Measurements from ENCODE around the gene GINS2. TPM values are rescaled to one million over a fixed set of nuclear protein-coding genes. Genes with fewer than 3 reads are reported as not detected.

The GINS2 gene
- total and polyA plus RNA-seq, 2 experiments from 2014 or later, result 40.5 to 44.4 TPM

- TF ChIP-seq ZNF462 (CRISPR knock-in tag; IDR thresholded peaks at IDR 0.05), result no peak
- TF ChIP-seq ZNF114 (CRISPR knock-in tag; IDR thresholded peaks at IDR 0.05), result no peak
- no peak for TF ChIP-seq JUNB (IDR thresholded peaks at IDR 0.05; ENCODE audit: unreplicated experiment)
- TF ChIP-seq ETS1 (IDR thresholded peaks at IDR 0.05), result no peak
- no peak for TF ChIP-seq POLR2AphosphoS5 (IDR thresholded peaks at IDR 0.05; ENCODE audit: low read depth)
- TF ChIP-seq NANOG (IDR thresholded peaks at IDR 0.05; ENCODE audit: borderline replicate concordance), result no peak
- no peak for TF ChIP-seq EZH2phosphoT487 (IDR thresholded peaks at IDR 0.05; ENCODE audit: unreplicated experiment)
- TF ChIP-seq EZH2 (IDR thresholded peaks at IDR 0.05; ENCODE audit: low read depth, unreplicated experiment), result no peak
- no peak for TF ChIP-seq CTCF (conservative IDR thresholded peaks at IDR 0.05; ENCODE audit: low read depth in 2 of 2)
- no peak for TF ChIP-seq STAT1 (IDR thresholded peaks at IDR 0.05; ENCODE audit: unreplicated experiment)
- no peak for TF ChIP-seq ZNF331 (CRISPR knock-in tag; IDR thresholded peaks at IDR 0.05; ENCODE audit: low read depth)
These were observed 3.5 kb downstream of the GINS2 start (continued) for GRCh38 chr16:85685251-85685650.
